Mucosa of descending colon (tissue), 3 donors: ENCODE measurements around the gene OSBPL6. TPM values are rescaled to one million over a fixed set of nuclear protein-coding genes. Genes with fewer than 3 reads are reported as not detected.

Source experiments
- ATAC-seq: fragments of 200-7000 bp; cut with Tn5 transposase; one replicate; pipeline ENCODE4 v1.9.1; 2020; ENCODE audit warnings: mild to moderate bottlenecking, moderate library complexity
- DNase-seq, 3 donors: peaks; one replicate each; pipeline ENCODE4 v3.0.0-alpha.2; 2020
- H3K36me3 ChIP-seq: fragments of 200-600 bp; one replicate; pipeline ENCODE4 v1.8.0; 2021; ENCODE audit warnings: low read depth, mild to moderate bottlenecking
- H3K4me1 ChIP-seq: fragments of 200-600 bp; one replicate; pipeline ENCODE4 v1.8.0; 2021; ENCODE audit warnings: low read depth, mild to moderate bottlenecking
- H3K4me3 ChIP-seq: fragments of 200-600 bp; one replicate; pipeline ENCODE4 v1.8.0; 2021; ENCODE audit warnings: mild to moderate bottlenecking
- H3K9me3 ChIP-seq: fragments of 200-600 bp; one replicate; pipeline ENCODE4 v1.8.0; 2021; ENCODE audit warnings: mild to moderate bottlenecking
- intact Hi-C, 2 donors: fragments of 100-400 bp; cut with DNase I in 1 of 2; cut with micrococcal nuclease in 1 of 2; formaldehyde crosslinking; loops; one replicate each; pipeline versions ENCODE4 v1.11.0 to v1.11.1; 2022; cut with DNase I, micrococcal nuclease
- total RNA-seq, 3 donors: library from RNA; stranded (reverse); fragmentation: NEBNext Ultra II Directional in 2 of 3; extraction: Animal tissue kit (Norgen Biotek cat#: 25700) in 2 of 3; gene quantifications; one replicate each; pipeline versions ENCODE4 v1.2.1 to v1.2.4, GENCODE V29; 2021 to 2023
- TF ChIP-seq, protein P1 (sequence below): fragments of 200-600 bp; IDR thresholded peaks from one replicate; pipeline ENCODE4 v1.8.0; 2022; ENCODE audit warnings: antibody characterized with exemption, mild to moderate bottlenecking
- donor health status: DM: no; HTN: no; CAD: no; lungs with moderate emphysema.
- donor health status: DM: no; HTN: no; CAD: no.
- donor health status: DM: no; HTN: yes; CAD: no.

Gene OSBPL6
- total RNA-seq, 3 donors from 2014 or later, result 1.3 to 2.7 (median 1.5) TPM

DNA sequence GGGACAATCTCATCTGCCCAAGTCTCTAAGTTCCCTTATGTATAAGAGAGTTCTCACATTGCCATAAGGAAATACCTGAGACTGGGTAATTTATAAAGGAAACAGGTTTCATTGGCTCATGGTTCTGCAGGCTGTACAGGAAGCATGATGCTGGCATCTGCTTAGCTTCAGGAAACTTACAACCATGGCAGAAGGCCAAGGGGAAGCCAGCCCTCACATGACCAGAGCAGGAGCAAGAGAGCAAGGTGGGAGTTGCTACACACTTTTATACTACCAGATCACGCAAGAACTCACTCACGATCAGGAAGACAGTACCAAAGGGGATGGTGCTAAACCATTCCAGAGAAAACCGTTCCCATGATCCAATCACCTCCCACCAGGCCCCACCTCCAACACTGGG is 182.7 kb downstream of the OSBPL6 start:
- Histone ChIP-seq H3K36me3 (no peaks in the 10 kb centered on the region), H3K4me3 (no peak overlapping the region), H3K4me1 (no peaks in the 10 kb centered on the region), H3K9me3 (no peaks in the 10 kb centered on the region)
- DNase-seq (no peak), ATAC-seq (no peak)
- intact Hi-C loops, result no loop called here
- TF ChIP-seq, protein P1, sequence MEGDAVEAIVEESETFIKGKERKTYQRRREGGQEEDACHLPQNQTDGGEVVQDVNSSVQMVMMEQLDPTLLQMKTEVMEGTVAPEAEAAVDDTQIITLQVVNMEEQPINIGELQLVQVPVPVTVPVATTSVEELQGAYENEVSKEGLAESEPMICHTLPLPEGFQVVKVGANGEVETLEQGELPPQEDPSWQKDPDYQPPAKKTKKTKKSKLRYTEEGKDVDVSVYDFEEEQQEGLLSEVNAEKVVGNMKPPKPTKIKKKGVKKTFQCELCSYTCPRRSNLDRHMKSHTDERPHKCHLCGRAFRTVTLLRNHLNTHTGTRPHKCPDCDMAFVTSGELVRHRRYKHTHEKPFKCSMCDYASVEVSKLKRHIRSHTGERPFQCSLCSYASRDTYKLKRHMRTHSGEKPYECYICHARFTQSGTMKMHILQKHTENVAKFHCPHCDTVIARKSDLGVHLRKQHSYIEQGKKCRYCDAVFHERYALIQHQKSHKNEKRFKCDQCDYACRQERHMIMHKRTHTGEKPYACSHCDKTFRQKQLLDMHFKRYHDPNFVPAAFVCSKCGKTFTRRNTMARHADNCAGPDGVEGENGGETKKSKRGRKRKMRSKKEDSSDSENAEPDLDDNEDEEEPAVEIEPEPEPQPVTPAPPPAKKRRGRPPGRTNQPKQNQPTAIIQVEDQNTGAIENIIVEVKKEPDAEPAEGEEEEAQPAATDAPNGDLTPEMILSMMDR, result no peak

DNA sequence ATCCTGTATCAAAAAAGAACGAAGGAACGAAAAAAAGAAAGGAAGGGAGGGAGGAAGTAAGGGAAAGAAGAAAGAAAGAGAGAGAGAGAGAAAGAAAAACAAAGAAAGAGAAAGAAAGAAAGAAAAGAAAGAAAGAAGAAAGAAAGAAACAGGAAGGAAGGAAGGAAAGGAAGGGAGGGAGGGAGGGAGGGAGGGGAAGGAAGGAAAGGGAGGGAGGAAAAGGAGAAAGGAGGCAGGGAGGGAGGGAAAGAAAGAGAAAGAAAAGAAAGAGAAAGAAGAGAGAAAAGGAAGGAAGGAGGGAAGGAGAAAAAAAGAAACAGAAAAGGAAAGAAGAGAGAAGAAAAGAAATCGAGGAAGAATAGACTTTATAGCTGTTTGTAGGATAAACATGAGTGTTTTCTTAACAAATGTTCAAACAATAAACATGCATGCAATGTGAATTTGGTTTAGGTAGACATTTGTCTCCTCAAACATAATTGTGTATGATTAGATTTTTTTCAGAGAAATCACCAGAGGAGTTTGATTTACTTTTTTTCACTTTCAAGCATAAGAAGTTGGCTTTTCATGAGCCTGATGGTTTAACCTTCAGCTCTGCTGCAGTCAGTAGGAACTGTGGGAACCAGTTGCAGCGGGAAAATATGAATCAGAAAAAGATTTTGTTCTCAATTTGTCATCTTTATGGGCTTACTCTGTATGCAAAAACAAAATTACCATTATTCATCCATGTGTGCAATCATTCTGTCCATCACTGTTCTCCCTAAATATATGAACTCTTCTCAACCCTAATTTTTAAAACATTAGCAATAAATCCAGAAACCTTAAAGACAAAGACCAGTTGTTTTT is 185.1 kb downstream of the OSBPL6 start:
- ATAC-seq (no peak), DNase-seq (no peak)
- H3K4me1 ChIP-seq, result no peaks in the 10 kb centered on the region
- H3K9me3 ChIP-seq, result no peaks in the 10 kb centered on the region
- no peaks in the 10 kb centered on the region for H3K36me3 ChIP-seq
- intact Hi-C loops, result no loop called here
- TF ChIP-seq, protein P1, result no peak
- no peak overlapping the region for H3K4me3 ChIP-seq

DNA sequence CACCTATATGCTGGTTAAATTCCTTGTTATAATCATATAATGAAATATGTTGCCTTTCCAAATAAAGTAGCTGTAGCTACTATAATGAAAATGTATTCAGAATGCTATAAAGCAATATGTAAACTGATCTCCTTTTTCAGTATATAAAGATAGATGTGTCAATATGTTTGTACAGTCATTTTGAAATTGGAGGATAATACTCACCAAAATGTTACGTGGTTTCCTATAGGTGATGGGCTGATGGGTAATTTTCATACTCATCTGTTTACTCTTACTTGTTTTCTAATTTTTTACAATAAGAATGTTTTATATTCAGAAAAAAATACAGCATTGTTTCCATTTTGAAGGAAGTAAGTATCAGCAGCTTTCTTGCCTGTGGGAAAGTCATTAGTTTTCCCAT is 186.5 kb downstream of the OSBPL6 start:
- no peak overlapping the region for H3K4me3 ChIP-seq
- no peaks in the 10 kb centered on the region for H3K36me3 ChIP-seq
- TF ChIP-seq, protein P1, result no peak
- ATAC-seq (no peak), DNase-seq (no peak)
- H3K4me1 ChIP-seq, result no peaks in the 10 kb centered on the region
- intact Hi-C loops, result no loop called here
- no peaks in the 10 kb centered on the region for H3K9me3 ChIP-seq

GRCh38 chr2:178383718-178384117 is 189.4 kb downstream of the OSBPL6 start:
- TF ChIP-seq, protein P1, result no peak
- H3K36me3 ChIP-seq, result no peaks in the 10 kb centered on the region
- H3K9me3 ChIP-seq, result no peaks in the 10 kb centered on the region
- no peaks in the 10 kb centered on the region for H3K4me1 ChIP-seq
- DNase-seq (no peak), ATAC-seq (no peak)
- intact Hi-C loops, result no loop called here
- H3K4me3 ChIP-seq, result no peak overlapping the region

- intact Hi-C loops, result no loop called here
- Histone ChIP-seq H3K36me3 (no peaks in the 10 kb centered on the region), H3K9me3 (no peaks in the 10 kb centered on the region), H3K4me3 (no peak overlapping the region), H3K4me1 (no peaks in the 10 kb centered on the region)
- TF ChIP-seq, protein P1, result no peak
- ATAC-seq (no peak), DNase-seq (no peak)
Measured at GRCh38 chr2:178385595-178386148, 191.4 kb downstream of the OSBPL6 start.
